ENCODE results near the gene RPL38. TPM values are rescaled to one million over a fixed set of nuclear protein-coding genes. Genes with fewer than 3 reads are reported as not detected.
"Not testable (repeated sequence)": the region's sequence is repeated elsewhere in the genome, so short reads cannot be mapped to it uniquely, and the experiment has no call there.

Gene RPL38
- total RNA-seq, 1 donor from 2014 or later = 271 TPM

GRCh38 chr17:74182041-74182723, 21.3 kb upstream of the RPL38 start:
- ATAC-seq = no peak
- DNase-seq (ENCODE audit: low spot score) = no peak

GRCh38 chr17:74183411-74183810, 20.1 kb upstream of the RPL38 start:
- no peak for DNase-seq (ENCODE audit: low spot score)
- no peak for ATAC-seq

GRCh38 chr17:74185571-74186185, 17.8 kb upstream of the RPL38 start:
- no peak for ATAC-seq
- no peak for DNase-seq (ENCODE audit: low spot score)

GRCh38 chr17:74186498-74186897, 17.0 kb upstream of the RPL38 start:
- no peak for DNase-seq (ENCODE audit: low spot score)
- ATAC-seq = no peak

- ATAC-seq (no peak), DNase-seq (ENCODE audit: low spot score) (no peak)
Observed at GRCh38 chr17:74187761-74188160, 15.7 kb upstream of the RPL38 start.

- not testable (repeated sequence) for ATAC-seq
Observed at GRCh38 chr17:74188687-74189086, 14.8 kb upstream of the RPL38 start.

GRCh38 chr17:74190154-74190553, 13.3 kb upstream of the RPL38 start:
- DNase-seq (ENCODE audit: low spot score) (no peak), ATAC-seq (peak; percentile 68)

More at GRCh38 chr17:74188687-74189086, 14.8 kb upstream of the RPL38 start:
- DNase-seq (ENCODE audit: low spot score) = not testable (repeated sequence)

- no peak for DNase-seq (ENCODE audit: low spot score)
- ATAC-seq = peak; percentile 48
Observed at GRCh38 chr17:74190807-74191406, 12.6 kb upstream of the RPL38 start.

- DNase-seq (ENCODE audit: low spot score) (peak; percentile 80), ATAC-seq (peak; percentile 81)
Observed at GRCh38 chr17:74192950-74193781, 10.3 kb upstream of the RPL38 start.

GRCh38 chr17:74194682-74195081, 8.8 kb upstream of the RPL38 start:
- DNase-seq (ENCODE audit: low spot score) (no peak), ATAC-seq (no peak)

GRCh38 chr17:74196541-74197317, 6.7 kb upstream of the RPL38 start:
- DNase-seq (ENCODE audit: low spot score) = no peak
- no peak for ATAC-seq

GRCh38 chr17:74197801-74198200, 5.7 kb upstream of the RPL38 start:
- DNase-seq (ENCODE audit: low spot score) (no peak), ATAC-seq (no peak)

GRCh38 chr17:74198694-74199093, 4.8 kb upstream of the RPL38 start:
- no peak for DNase-seq (ENCODE audit: low spot score)
- ATAC-seq = no peak

- ATAC-seq (peak; percentile 77), DNase-seq (ENCODE audit: low spot score) (peak; percentile 63)
Observed at GRCh38 chr17:74199306-74200092, 4.0 kb upstream of the RPL38 start.

- ATAC-seq (no peak), DNase-seq (ENCODE audit: low spot score) (no peak)
Observed at GRCh38 chr17:74200112-74200511, 3.4 kb upstream of the RPL38 start.

- DNase-seq (ENCODE audit: low spot score) (no peak), ATAC-seq (no peak)
Observed at GRCh38 chr17:74201250-74201649, 2.2 kb upstream of the RPL38 start.

- DNase-seq (ENCODE audit: low spot score) = no peak
- ATAC-seq = no peak
Observed at GRCh38 chr17:74201948-74202347, 1.5 kb upstream of the RPL38 start.

- ATAC-seq (no peak), DNase-seq (ENCODE audit: low spot score) (no peak)
Observed at GRCh38 chr17:74202938-74203337, 540 bp upstream of the RPL38 start.

GRCh38 chr17:74204474-74204873, 996 bp downstream of the RPL38 start:
- no peak for ATAC-seq
- no peak for DNase-seq (ENCODE audit: low spot score)

GRCh38 chr17:74205274-74205673, 1.8 kb downstream of the RPL38 start:
- DNase-seq (ENCODE audit: low spot score) (no peak), ATAC-seq (no peak)

All from left lobe of liver (tissue), 2 donors.